ENCODE measurements around the gene MT1F.
"Not testable (repeated sequence)": the region's sequence is repeated elsewhere in the genome, so short reads cannot be mapped to it uniquely, and the experiment has no call there.

The MT1F gene

DNA sequence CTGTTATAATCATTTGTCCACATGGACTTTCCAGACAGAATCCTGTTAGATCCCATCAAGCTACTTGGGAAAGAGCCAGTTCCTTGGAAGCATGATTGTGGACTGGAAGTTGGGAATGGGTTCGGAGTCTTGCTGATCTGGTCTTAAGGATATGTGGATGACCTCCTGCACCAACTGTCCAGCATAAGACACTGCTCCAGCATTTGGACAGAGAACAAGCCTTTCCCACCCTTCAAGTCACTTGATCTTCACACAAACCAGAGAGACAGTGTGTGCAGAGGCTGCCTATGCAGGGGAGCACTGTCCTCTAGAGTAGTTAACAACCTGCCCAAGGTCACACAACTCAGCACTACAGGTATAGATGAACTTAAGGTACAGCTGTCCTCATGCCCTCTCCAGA, 11.9 kb upstream of the MT1F start:
- no peak for DNase-seq

DNA sequence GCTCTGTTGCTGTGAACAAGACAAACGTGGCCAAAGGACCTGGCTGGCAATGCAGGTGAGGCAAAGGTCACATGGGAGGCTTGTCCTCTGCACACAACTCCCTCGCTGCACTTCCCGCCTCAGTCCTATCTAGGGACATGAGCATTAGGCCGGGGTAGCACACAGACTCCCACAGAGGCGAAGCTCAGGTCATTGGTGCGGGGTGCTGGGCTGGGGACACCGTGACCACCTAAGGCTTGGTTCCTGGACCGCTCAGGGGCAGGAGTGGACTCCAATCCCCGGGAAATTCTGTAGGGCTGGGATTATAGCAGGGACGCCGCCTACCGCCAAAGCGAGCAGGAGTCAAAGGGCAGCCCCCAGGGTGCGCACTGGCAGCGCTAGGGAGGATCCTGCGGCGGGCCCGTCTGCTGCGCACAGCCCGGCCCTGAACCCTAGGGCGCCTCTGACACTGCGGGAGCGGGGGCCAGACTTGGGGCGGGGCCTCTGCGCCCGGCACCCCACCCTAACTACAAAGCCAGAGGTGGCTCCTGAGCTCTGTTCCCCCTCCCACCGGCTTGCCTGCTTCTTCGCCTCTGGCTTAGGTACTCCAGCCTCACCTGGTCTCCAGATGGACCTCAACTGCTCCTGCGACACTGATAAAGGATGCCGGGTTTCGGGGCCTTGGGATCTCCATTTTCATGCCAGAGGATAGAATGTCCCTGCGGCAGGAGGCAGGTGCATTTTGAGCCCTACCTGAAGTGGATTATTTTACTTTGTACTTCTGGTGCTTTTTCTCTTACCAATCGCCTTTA, 9.9 kb upstream of the MT1F start:
- no peak for DNase-seq

DNA sequence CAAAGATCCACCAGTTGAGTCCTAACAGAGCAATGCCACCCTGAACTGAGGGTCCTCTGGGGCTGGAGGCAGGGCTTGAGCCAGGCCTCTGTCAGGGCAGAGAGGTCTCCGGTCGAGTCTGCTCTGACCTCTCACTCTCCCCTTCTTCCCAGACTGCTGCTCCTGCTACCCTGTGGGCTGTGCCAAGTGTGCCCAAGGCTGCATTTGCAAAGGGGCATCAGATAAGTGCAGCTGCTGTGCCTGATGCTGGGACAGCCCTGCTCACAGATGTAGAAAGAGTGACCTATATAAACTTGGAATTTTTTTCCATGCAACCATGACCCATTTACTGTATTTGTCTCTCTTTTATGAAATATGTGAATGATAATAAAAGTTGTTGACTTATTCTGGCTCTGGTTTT, 8.5 kb upstream of the MT1F start:
- DNase-seq = no peak

DNA sequence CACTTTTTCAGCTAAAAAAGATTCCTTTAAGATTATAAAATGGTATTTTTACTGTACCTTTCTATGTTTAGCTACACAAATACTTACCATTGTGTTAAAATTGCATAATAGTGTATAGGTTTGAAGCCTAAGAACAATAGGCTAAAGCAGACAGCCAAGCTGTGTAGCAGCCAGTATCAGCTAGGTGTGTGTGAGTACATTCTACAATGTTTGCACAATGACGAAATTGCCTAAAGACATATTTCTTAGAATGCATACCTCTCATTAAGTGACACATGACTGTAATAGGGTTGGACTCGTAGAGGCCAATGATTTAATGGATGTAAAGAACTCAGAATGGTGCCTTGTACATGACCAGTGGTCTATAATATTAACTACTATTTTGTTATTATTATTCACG, 7.9 kb upstream of the MT1F start:
- DNase-seq = no peak

DNA sequence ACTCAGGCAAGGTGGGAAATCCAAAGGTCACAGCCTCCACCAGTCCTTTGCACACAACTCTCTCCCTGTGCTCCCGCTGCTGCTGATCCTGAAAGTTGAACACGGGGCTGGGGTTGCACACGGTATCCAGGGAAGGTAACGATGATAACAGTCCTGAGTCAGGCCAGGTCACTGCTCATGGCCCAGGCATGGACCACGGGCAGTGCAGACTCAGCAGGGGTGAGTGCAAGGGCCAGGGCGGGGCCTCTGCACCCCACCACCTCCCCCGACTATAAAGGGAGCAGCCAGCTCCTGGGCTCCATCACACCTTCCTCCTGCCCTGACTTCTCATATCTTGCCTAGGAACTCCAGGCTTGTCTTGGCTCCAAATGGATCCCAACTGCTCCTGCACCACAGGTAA, 6.2 kb upstream of the MT1F start, which contains the start of gene MT1B:
Gene MT1B, plus strand, starts transcription at position 301 of the 400 bp plus-strand sequence. Its CDS starts 68 bp downstream, at position 369.
- DNase-seq = no peak

DNA sequence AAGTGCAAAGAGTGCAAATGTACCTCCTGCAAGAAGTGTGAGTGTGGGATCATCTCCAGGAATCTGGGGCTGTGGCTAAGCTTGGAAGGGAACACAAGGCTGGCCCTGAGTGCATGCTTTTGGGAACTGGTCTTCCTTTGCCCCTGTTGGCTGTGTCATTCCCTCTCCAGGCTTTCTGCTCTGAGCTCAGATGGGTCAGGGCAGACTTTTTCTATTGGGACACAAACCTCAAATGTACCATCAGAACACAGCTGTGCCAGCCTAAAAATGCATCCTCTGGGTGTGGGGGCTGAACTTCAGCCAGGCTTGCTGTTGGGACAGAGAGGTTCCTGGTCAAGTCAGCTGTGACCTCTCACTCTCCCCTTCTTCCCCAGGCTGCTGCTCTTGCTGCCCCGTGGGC, 5.2 kb upstream of the MT1F start:
- DNase-seq = no peak

DNA sequence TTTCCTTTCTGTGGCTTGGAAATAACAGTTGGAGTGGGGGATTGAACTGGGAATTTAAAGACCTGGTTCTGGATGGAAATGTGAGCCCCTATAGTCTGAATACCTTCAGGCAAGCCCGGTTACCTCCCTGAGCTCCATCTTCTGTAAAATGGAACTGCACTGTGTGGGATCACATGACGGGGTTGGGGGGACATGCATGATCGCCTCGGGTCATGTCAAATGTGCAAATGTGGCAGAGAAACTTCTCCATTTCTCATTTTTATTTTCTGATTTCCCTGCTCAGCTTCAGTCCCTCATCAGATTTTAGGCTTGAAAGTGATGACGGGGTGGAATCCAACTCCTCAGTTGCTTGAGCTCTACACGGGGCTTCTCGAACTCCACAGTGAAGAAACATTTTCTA, 4.5 kb upstream of the MT1F start:
- DNase-seq = no peak

DNA sequence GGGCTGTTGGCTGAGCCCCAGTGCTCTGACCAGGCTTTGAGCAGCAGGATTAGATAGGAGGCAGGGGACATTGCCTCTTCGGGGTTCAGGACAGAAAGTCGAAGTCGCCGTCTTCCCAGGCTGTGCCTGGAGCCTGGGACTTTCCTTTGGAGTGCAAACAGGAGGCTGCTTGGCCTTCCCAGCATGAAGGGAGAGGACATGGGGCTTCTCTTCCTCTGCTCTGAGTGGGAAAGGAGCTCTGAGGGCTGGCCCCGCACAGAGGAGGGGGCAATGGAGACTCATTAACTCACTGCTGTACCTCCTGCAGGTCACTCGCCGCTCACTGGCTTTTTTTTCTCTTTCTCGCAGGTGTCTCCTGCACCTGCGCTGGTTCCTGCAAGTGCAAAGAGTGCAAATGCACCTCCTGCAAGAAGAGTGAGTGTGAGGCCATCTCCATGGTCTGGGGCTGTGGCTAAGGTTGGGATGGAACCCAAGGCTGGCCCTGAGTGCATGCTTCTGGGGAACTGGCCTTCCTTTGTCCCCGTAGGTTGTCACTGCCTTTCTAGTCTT, 642 bp downstream of the MT1F start:
- no peak for DNase-seq

DNA sequence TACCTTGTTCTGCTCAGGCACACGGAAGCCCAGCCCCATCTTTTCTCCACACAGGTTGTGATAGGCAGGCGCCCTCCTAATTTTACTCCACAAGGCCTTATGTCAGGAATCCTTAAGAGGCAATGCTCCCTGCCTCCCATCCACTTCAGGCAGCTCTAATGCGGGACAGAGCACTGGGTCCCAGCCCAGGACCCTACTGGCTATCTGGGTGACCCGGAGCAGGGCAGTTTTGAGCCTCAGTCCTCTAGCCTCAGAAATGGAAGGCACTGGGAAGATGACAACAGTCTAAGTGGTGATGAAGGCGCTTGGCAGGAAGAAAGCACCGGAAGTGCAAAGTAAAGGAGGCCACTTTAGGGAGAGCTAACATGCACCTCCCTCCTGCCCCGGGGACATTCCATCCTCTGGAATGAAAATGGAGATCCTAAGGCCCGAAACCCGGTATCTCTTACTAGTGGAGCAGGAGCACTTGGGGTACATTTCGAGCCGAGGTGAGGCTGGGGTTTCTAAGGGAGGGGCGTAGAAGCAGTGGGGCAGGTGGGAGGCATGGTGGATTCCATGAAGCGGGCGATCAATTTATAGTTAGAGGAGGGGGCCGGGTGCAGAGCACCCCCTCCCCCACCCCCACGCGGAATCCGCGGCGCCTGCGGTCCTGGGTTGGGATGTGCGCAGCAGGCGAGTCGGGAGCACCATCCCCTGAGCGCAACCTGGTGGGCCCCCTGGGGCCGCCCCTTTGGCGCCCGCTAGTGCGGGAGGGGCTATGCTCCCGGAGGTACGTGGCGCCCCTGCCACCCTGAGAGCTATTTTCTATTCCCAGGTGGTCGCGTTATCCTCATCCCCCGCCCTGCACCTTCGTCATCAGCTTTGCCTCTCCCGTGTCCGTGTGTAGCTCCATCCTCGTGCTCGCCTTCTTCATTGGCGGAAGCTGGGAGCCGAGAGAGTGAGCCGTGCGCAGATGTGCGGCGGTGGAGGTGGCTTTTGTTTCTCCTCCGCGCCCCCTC, 4.9 kb downstream of the MT1F start:
- DNase-seq = no peak

DNA sequence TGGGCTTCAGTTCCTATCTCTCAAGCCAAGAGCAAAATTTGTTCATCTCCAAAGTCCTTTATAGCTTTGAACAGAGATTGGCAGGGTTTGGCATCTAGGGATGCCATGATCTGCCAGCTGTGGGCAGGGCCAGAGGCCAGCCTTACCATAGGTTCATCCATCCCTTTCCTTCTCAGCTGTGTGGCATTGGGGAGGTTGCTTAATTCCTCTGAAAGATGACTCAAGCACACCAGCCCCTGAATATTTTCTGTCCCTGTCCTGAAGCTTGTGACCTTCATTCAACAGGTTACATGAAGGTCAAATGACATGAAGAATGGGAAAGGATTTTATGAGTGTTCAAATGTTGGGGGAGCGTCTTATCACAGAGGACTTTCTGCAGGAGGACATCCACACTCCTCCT, 6.7 kb downstream of the MT1F start:
- DNase-seq = no peak

DNA sequence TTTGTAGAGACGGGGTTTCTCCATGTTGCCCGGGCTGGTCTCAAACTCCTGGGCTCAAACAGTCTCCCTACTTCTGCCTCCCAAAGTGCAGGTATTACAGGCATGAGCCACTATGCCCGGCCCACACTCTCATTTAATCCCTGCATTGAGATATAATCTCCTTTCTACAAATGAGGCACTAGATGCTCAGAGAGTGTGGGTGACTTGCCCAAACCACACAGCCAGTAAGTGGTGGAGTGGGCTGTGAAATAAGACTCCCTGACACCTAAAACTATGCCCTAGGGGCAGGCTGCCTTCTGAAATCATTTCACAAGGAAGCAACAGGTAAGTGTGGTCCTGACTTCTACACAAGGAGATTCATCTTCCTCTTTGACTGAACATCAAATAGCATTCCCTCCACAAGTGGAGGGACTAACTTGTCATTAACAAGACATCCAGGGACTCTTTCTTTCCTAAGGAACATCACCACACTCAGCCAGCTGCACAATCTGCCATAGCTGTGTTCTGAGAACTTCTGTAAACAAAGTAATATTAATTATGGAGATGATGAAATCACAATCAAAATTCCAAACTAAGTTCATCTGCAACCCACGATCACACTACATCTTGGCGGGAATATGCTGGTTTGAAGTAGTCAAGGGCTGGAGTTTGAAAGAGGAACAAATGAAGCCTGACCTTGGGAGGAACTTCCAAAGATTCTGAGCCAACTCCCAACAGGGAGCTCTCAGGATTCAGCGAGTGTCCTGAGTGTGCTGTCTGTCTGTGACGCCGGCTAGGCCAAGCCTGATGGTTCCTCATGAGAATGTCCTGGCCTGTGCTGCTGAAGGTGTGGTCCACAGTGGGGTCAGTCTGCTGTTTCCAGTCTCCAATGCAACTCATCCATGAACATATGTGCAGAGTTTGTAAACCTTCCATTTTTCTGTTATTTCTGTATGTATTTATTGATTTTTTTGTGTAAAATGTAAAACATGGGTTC, 7.8 kb downstream of the MT1F start:
- DNase-seq = not testable (repeated sequence)

DNA sequence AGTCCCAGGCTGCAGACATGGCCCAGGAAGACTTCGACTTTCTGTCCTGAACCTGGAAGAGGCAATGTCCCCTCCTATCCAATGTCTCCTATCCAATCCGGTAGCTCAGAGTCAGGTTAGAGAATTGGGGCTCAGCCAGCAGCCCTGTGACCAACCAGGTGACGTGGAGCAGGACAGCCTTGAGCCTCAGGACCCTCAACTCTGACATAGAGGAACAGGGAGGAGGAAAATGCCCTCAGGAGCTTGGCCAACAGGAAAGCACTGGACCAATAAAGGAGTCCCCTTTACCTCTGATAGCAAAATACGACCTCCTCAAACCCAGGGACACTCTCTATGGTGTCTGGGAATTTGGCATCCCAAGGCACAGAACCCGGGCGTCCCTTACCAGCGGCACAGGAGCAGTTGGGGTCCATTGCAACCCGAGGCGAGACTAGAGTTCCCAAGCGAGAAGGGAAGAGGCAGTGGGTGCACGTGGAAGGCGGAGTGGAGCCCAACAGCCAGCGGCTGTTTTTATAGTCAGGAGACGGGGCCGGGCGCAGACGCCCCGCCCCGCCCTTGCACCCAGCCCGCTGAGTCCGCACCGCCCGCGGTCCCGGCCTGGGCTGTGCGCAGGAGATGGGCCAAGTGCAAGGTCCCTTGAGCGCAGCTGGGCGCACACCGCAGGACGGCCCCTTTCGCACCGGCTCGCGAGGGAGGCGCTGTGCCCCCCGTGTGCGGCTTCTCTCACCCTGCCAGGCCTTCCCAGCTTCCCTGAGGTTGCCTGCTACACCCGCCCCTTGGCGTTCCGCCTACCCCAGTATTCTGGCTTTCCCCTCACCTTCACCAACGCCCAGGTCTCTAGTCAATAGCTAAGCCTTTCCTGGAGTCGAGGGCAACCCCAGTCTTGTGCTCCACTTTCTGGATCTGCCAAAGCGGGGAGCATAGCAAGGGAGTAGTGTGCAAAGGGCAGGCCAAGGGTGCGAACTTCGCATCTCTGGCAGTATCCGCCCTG, 10.1 kb downstream of the MT1F start, which contains the start of gene MT1G:
Gene MT1G, minus strand, starts transcription at position 485 of the 991 bp plus-strand sequence. Its CDS starts 72 bp downstream, at position 413.
- no peak for DNase-seq

DNA sequence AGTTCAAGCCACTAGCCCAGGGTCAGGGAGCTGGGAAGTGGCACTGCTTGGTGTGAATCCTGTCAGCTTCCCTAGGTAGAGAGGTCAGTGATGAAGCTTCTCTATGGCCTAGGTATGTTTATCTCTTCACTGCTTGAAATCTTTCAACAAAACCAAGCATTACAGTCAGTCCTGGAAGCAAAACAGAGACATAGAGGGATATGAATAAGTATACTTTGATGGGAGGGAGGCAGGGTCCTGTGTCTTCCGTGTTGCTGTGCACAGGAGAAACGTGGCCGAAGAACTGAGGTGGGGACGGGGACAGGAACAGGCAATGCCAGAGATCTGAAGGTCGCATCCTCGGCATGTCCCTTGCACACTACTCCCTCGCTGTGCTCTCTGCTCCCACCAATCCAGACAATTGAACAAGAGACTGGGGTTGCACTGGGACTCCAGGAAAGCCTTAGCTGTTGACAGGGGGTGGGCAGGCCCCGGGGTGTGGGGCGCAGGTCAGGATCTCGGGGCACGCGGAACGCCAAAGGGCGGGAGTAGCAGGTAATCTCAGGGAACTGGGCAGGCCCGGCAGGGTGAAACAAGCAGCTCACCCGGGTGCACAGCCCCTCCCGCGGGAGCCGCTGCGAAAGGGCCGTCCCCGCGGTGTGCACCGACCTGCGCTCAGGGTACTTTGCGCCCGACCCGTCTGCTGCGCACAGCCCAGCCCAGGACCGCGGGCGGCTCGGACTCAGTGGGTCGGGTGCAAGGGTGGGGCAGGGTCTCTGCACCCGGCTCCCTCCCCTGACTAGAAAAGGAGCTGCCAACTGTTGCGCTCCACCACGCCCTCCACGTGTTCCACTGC, 11.5 kb downstream of the MT1F start, which contains the start of gene MT1H:
Gene MT1H, plus strand, starts transcription at position 810 of the 835 bp plus-strand sequence. CDS start 71 bp downstream, outside the sequence.
- no peak for DNase-seq

DNA sequence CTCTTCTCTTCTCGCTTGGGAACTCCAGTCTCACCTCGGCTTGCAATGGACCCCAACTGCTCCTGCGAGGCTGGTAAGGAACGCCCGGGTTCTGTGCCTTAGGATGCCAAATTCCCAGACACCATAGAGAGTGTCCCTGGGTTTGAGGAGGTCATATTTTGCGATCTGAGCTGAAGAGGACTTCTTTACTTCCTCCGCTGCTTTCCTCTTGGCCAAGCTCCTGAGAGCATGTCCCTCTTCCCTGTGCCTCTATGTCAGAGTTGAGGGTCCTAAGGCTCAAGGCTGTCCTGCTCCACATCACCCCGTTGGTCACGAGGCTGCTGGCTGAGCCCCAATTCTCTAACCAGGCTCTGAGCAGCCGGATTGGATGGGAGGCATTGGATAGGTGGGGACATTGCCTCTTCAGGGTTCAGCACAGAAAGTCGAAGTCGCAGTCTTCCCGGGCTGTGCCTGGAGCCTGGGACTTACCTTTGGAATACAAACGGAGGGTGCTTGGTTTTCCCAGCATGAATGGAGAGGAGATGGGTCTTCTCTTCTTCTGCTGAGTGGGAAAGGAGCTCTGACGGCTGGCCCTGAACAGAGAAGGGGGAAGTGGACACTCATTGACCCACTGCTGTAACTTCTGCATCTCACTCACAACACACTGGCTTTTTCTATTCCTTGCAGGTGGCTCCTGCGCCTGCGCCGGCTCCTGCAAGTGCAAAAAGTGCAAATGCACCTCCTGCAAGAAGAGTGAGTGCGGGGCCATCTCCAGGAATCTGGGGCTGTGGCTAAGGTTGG, 12.3 kb downstream of the MT1F start:
- no peak for DNase-seq

DNA sequence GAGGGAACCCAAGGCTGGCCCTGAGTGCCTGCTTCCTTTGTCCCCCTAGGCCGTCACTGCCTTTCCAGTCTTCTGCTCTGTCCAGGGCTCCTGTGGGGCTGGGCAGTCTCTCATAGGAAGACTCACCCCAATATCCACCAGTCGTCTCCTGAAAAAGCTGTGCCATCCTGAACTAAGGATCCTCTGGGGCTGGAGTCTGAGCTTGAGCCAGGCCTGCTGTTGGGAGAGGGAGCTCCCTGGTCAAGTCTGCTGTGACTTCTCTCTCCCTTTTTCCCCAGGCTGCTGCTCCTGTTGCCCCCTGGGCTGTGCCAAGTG, 12.8 kb downstream of the MT1F start:
- DNase-seq = no peak

DNA sequence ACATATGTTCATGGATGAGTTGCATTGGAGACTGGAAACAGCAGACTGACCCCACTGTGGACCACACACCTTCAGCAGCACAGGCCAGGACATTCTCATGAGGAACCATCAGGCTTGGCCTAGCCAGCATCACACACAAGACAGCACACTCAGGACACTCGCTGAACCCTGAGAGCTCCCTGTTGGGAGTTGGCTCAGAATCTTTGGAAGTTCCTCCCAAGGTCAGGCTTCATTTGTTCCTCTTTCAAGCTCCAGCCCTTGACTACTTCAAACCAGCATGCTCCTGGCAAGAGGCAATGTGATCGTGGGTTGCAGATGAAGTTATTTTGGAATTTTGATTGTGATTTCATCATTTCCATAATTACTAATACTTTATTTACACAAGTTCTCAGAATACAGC, 13.9 kb downstream of the MT1F start:
- DNase-seq = not testable (repeated sequence)

DNA sequence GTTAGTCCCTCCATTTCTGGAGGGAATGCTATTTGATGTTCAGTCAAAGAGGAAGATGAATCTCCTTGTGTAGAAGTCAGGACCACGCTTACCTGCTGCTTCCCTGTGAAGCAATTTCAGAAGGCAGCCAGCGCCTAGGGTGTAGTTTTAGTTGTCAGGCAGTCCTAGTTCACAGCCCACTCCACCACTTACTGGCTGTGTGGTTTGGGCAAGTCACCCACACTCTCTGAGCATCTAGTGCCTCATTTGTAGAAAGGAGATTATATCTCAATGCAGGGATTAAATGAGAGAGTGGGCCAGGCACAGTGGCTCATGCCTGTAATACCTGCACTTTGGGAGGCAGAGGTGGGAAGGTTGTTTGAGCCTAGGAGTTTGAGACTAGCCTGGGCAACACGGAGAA, 14.4 kb downstream of the MT1F start:
- not testable (repeated sequence) for DNase-seq

DNA sequence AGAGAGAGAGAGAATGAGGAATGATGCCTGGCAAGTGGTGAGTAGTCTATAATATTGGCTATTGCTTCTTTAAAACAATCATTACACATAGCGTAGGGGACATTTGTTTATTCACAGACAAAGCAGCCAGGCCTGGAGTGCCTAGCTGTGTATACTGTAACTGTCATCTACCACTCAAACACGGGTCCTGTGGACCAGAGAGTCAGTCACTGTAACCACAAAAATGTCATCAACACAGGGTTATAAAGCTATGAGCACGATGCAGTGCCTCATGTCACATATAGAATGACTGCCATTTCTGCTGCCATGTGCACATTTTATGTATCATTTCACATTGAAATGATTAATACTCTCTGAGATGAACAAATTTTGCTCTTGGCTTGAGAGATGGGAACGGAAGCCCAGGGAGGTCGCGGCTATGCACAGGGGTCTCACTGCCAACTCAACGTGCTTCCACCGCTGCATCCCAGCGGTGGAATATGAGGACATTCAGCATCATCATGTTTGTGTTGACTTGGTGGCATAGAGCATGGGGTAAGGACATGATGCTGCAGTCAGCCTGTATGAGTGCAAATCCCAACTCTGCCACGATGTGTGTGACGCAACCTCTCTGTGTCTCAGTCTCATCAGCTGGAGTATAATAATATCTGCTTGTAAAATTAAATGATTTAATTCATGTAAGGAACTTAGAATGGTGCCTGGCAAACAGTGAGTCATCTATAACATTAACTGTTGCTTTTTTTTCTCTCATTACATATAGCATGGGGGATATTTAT, 15.2 kb downstream of the MT1F start:
- no peak for DNase-seq
